SK-N-SH (cell line): ENCODE results near the gene IGDCC3. TPM values are rescaled to one million over a fixed set of nuclear protein-coding genes. Genes with fewer than 3 reads are reported as not detected.

ENCODE experiments used
- CTCF ChIA-PET: fragments of 300-600, 350-600 bp; formaldehyde crosslinking; extraction: SDS; loops from one replicate; lab custom pipeline; 2021; lab: Yijun Ruan, JAX
- POLR2A ChIA-PET: fragments of 350-600 bp; sonication (Branson Sonifier 250); formaldehyde crosslinking; extraction: SDS; loops from one replicate; lab custom pipeline; 2020; ENCODE audit warnings: antibody characterized with exemption, inconsistent platforms; lab: Yijun Ruan, JAX
- DNase-seq: peaks from one replicate; pipeline ENCODE4 v3.0.0; 2012
- H2AFZ ChIP-seq: fragments of 200-600 bp; sonication (generic); 2 replicates; pipeline ENCODE4 v1.8.1; 2016; ENCODE audit warnings: antibody characterized with exemption, mild to moderate bottlenecking, low read depth
- H3F3A ChIP-seq: fragments of 200-600 bp; sonication (generic); replicated peaks from 2 replicates; pipeline ENCODE3; 2016; ENCODE audit warnings: antibody characterized with exemption, mild to moderate bottlenecking; ENCODE audit not compliant: insufficient read depth
- H3K27ac ChIP-seq, 2 experiments: fragments of 200-500 bp in 1 of 2; fragments of 200-600 bp in 1 of 2; sonication (Bioruptor generic) in 1 of 2; sonication (generic), shearing (Covaris generic) in 1 of 2; 2 replicates each; pipeline versions ENCODE4 v1.5.1 to v1.6.1; 2014 to 2016; ENCODE audit warnings: low read depth in 2 of 2, inconsistent platforms in 1 of 2, low read length in 1 of 2, mild to moderate bottlenecking in 1 of 2, mixed read lengths in 1 of 2
- H3K27me3 ChIP-seq: fragments of 200-600 bp; sonication (generic), shearing (Covaris generic); 2 replicates; pipeline ENCODE4 v1.6.1; 2016; ENCODE audit warnings: mixed run types; ENCODE audit not compliant: insufficient read depth
- H3K36me3 ChIP-seq, 2 experiments: fragments of 200-500 bp in 1 of 2; fragments of 200-600 bp in 1 of 2; sonication (Bioruptor generic) in 1 of 2; sonication (generic) in 1 of 2; replicated peaks in 1 of 2; 2 replicates each; pipeline versions ENCODE3 to v1.5.1; 2014 to 2016; ENCODE audit warnings: low read length in 1 of 2, mild to moderate bottlenecking in 1 of 2; ENCODE audit not compliant: insufficient read depth in 2 of 2, control insufficient read depth in 1 of 2
- H3K4me1 ChIP-seq, 2 experiments: fragments of 200-500 bp in 1 of 2; fragments of 200-600 bp in 1 of 2; sonication (Bioruptor generic) in 1 of 2; sonication (generic), shearing (Covaris generic) in 1 of 2; 2 replicates each; pipeline versions ENCODE4 v1.5.1 to v1.6.1; 2014 to 2016; ENCODE audit warnings: low read depth in 1 of 2, low read length in 1 of 2, mixed run types in 1 of 2; ENCODE audit not compliant: insufficient read depth in 2 of 2, control insufficient read depth in 1 of 2
- H3K4me2 ChIP-seq: fragments of 200-600 bp; sonication (generic), shearing (Covaris generic); 2 replicates; pipeline ENCODE4 v1.6.1; 2017; ENCODE audit warnings: mixed run types
- H3K4me3 ChIP-seq, 2 experiments: fragments of 200-500 bp in 1 of 2; fragments of 200-600 bp in 1 of 2; sonication (Bioruptor generic) in 1 of 2; sonication (generic), shearing (Covaris generic) in 1 of 2; 2 replicates each; pipeline versions ENCODE4 v1.5.1 to v1.8.1; 2014 to 2016; ENCODE audit warnings: low read depth in 2 of 2, inconsistent platforms in 1 of 2, low read length in 1 of 2, mild to moderate bottlenecking in 1 of 2, mixed read lengths in 1 of 2, moderate library complexity in 1 of 2
- H3K79me2 ChIP-seq: fragments of 200-600 bp; sonication (generic); 2 replicates; pipeline ENCODE4 v1.8.1; 2017; ENCODE audit warnings: mild to moderate bottlenecking; ENCODE audit not compliant: insufficient read depth
- H3K9ac ChIP-seq: fragments of 200-600 bp; sonication (generic); 2 replicates; pipeline ENCODE4 v1.6.1; 2017; ENCODE audit warnings: mixed run types
- H3K9me2 ChIP-seq: fragments of 200-600 bp; sonication (generic); 2 replicates; pipeline ENCODE4 v1.6.1; 2017; ENCODE audit warnings: mixed run types
- H3K9me3 ChIP-seq: fragments of 200-600 bp; sonication (generic); 2 replicates; pipeline ENCODE4 v1.6.1; 2017; ENCODE audit warnings: mixed run types, mild to moderate bottlenecking, moderate library complexity
- H4K20me1 ChIP-seq: fragments of 200-600 bp; sonication (generic); 2 replicates; pipeline ENCODE4 v1.6.1; 2017; ENCODE audit warnings: mild to moderate bottlenecking, mixed run types; ENCODE audit not compliant: insufficient read depth
- CHD2 ChIP-seq: fragments of 150-350 bp; IDR thresholded peaks from 2 replicates; pipeline ENCODE4 v1.6.1; 2018; ENCODE audit warnings: low read length; ENCODE audit not compliant: partially characterized antibody
- EZH2phosphoT487 ChIP-seq: fragments of 200-600 bp; sonication (generic); IDR thresholded peaks from 2 replicates; pipeline ENCODE4 v1.6.1; 2017; ENCODE audit warnings: low read depth, mixed run types, mild to moderate bottlenecking, antibody characterized with exemption, moderate library complexity, borderline replicate concordance
- GATA2 ChIP-seq: sonication (generic); formaldehyde crosslinking; IDR thresholded peaks from 2 replicates; pipeline ENCODE4 v1.5.0; 2020; ENCODE audit warnings: mild to moderate bottlenecking, missing genetic modification reagents
- JUND ChIP-seq: IDR thresholded peaks from 2 replicates; pipeline ENCODE4 v1.4.0; 2012
- MEF2A ChIP-seq: IDR thresholded peaks from 2 replicates; pipeline ENCODE4 v1.4.0; 2012; ENCODE audit warnings: low read depth, borderline replicate concordance
- MXI1 ChIP-seq: IDR thresholded peaks from 2 replicates; pipeline ENCODE4 v1.6.1; 2012; ENCODE audit warnings: mild to moderate bottlenecking, low read depth, low read length, improper control_type of control experiment
- NRF1 ChIP-seq: IDR thresholded peaks from 2 replicates; pipeline ENCODE4 v1.6.1; 2012; ENCODE audit warnings: low read depth, mild to moderate bottlenecking, low read length
- POLR2AphosphoS5 ChIP-seq: IDR thresholded peaks from 2 replicates; pipeline ENCODE4 v1.6.1; 2012; ENCODE audit warnings: low read depth, low read length
- RAD21 ChIP-seq: IDR thresholded peaks from 2 replicates; pipeline ENCODE4 v1.6.1; 2012; ENCODE audit warnings: mild to moderate bottlenecking, low read length
- RCOR1 ChIP-seq: fragments of 150-350 bp; IDR thresholded peaks from 2 replicates; pipeline ENCODE4 v1.6.1; 2017; ENCODE audit warnings: antibody characterized with exemption, low read length
- RFX5 ChIP-seq: IDR thresholded peaks from 2 replicates; pipeline ENCODE4 v1.6.1; 2012; ENCODE audit warnings: mild to moderate bottlenecking, improper control_type of control experiment, low read length
- RXRA ChIP-seq: IDR thresholded peaks from 2 replicates; pipeline ENCODE4 v1.4.0; 2012; ENCODE audit warnings: low read depth, mild to moderate bottlenecking, borderline replicate concordance
- SMC3 ChIP-seq: IDR thresholded peaks from 2 replicates; pipeline ENCODE4 v1.6.1; 2012; ENCODE audit warnings: low read depth, low read length, improper control_type of control experiment
- TAF1 ChIP-seq: IDR thresholded peaks from 2 replicates; pipeline ENCODE4 v1.6.1; 2012; ENCODE audit warnings: low read depth, mild to moderate bottlenecking, low read length, moderate library complexity, borderline replicate concordance
- YY1 ChIP-seq: IDR thresholded peaks from 2 replicates; pipeline ENCODE4 v1.4.0; 2012; ENCODE audit warnings: low read depth, mild to moderate bottlenecking
- ZBTB33 ChIP-seq: IDR thresholded peaks from 2 replicates; pipeline ENCODE4 v1.4.0; 2012; ENCODE audit warnings: low read depth, borderline replicate concordance
- WGBS: methylation state at CpG from one replicate; pipeline ENCODE4 v1.1.6; 2017; ENCODE audit warnings: low lambda C conversion rate; 5-methylcytosine and 5-hydroxymethylcytosine counted together
- polyA plus RNA-seq, 3 experiments: library from polyadenylated mRNA; depleted of rRNA; stranded (reverse); fragments of >200 nt; gene quantifications; 2 replicates each; pipeline ENCODE4 v1.2.3, GENCODE V29; 2012
- TF ChIP-seq, protein P1 (sequence below): fragments of 150-350 bp; IDR thresholded peaks from 2 replicates; pipeline ENCODE4 v1.6.1; 2016; ENCODE audit warnings: mild to moderate bottlenecking, low read depth, low read length
- TF ChIP-seq, protein P2 (sequence below): IDR thresholded peaks from 2 replicates; pipeline ENCODE4 v1.4.0; 2012; ENCODE audit warnings: low read depth, borderline replicate concordance

IGDCC3 gene
- polyA plus RNA-seq, 1 of the 3 experiments (the other 2 are of a cell fraction): 0.43 TPM

- no peak for DNase-seq
These were observed 72.0 kb downstream of the IGDCC3 start for GRCh38 chr15:65305776-65306175.

More at GRCh38 chr15:65305776-65306175, 72.0 kb downstream of the IGDCC3 start:
- H3K79me2 ChIP-seq: no peaks in the 10 kb centered on the region
- no peaks in the 10 kb centered on the region for H3K9me3 ChIP-seq
- POLR2A ChIA-PET: interaction anchor here (1.1 kb wide), 1 partner anchor 19 kb away, joined by 4 read pairs; the partner anchor contains the start of gene PARP16
- no peaks in the 10 kb centered on the region for H3K9me2 ChIP-seq
- no peak overlapping the region for H3K9ac ChIP-seq
- no peak for TF ChIP-seq JUND
- TF ChIP-seq SMC3: no peak
- TF ChIP-seq, protein P1, sequence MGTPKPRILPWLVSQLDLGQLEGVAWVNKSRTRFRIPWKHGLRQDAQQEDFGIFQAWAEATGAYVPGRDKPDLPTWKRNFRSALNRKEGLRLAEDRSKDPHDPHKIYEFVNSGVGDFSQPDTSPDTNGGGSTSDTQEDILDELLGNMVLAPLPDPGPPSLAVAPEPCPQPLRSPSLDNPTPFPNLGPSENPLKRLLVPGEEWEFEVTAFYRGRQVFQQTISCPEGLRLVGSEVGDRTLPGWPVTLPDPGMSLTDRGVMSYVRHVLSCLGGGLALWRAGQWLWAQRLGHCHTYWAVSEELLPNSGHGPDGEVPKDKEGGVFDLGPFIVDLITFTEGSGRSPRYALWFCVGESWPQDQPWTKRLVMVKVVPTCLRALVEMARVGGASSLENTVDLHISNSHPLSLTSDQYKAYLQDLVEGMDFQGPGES: no peak
- TF ChIP-seq MXI1: no peak
- no peak for TF ChIP-seq EZH2phosphoT487
- TF ChIP-seq, protein P2, sequence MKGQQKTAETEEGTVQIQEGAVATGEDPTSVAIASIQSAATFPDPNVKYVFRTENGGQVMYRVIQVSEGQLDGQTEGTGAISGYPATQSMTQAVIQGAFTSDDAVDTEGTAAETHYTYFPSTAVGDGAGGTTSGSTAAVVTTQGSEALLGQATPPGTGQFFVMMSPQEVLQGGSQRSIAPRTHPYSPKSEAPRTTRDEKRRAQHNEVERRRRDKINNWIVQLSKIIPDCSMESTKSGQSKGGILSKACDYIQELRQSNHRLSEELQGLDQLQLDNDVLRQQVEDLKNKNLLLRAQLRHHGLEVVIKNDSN: no peak
- no peak for TF ChIP-seq YY1
- no peak for TF ChIP-seq GATA2 (CRISPR knock-in tag)
- TF ChIP-seq MEF2A: no peak
- TF ChIP-seq ZBTB33: no peak
- TF ChIP-seq POLR2AphosphoS5: no peak
- TF ChIP-seq CHD2: no peak
- no peak for TF ChIP-seq RFX5
- no peak for TF ChIP-seq RAD21
- no peak for TF ChIP-seq TAF1
- TF ChIP-seq NRF1: no peak
- no peak for TF ChIP-seq RCOR1
- no peak for TF ChIP-seq RXRA
- TF ChIP-seq, all 33 proteins: peak for 0
- Histone ChIP-seq H3K4me2 (peak overlapping the region; percentile 12; the same call in 1 of the 2 replicates), H3K36me3 (no peaks in the 10 kb centered on the region), H3K4me1 (peaks cover 8 to 10% of the 10 kb centered on the region in 2 experiments; a peak in 2 of 4 replicates), H2AFZ (no peak overlapping the region), H3F3A (peaks cover 30% of the 10 kb centered on the region), H3K4me3 (no peak overlapping the region), H3K27me3 (no peaks in the 10 kb centered on the region), H3K27ac (no peak overlapping the region), H4K20me1 (peaks cover 4% of the 10 kb centered on the region; the same call in 1 of the 2 replicates)
- WGBS: 80% methylated on average over 3 of the region's 3 CpGs
- CTCF ChIA-PET: interaction anchor here (1.4 to 3.4 kb wide), 3 partner anchors 13 to 95 kb away, joined by 6 to 18 read pairs (median 8); no protein-coding TSS in a partner anchor
